ENCODE data around the gene PDPK1.
"Not testable (repeated sequence)": the region's sequence is repeated elsewhere in the genome, so short reads cannot be mapped to it uniquely, and the experiment has no call there.

PDPK1 gene

DNA sequence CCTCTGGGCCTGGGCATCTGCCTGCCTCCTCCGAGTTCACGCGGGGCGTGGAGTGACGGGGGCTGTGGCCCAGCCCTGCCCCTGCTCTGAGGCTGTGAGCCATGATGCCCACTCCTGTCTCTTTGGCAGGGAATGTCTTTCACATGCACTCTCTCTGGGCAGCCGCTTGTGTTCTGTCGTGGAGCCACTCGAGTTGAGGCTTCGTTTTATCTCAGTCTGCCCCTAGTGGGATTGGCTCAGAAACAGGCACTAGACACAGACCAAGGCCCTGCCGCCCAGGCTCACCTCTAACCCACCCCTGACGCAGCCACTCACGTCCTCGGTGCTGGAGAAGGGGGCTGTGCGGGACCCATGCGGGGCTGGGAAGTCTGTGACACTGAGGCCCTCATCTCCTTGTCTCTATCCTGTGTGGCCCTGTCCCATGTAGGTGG lies 77.0 kb downstream of the PDPK1 start:
- H3K4me1 ChIP-seq (ENCODE audit: insufficient read depth, low read length, severe bottlenecking), result no peaks in the 10 kb centered on the region
- H4K20me1 ChIP-seq (ENCODE audit: insufficient read depth, low read length), result no peaks in the 10 kb centered on the region
- no peak overlapping the region for H3K4me3 ChIP-seq (ENCODE audit: low read depth, low read length, poor library complexity, severe bottlenecking)
- no peak overlapping the region for H3K4me2 ChIP-seq (ENCODE audit: low read length)
- peaks cover 9% of the 10 kb centered on the region; the same call in 1 of the 2 replicates for H3K36me3 ChIP-seq (ENCODE audit: insufficient read depth, low read length)
- no peaks in the 10 kb centered on the region for H3K9me3 ChIP-seq (ENCODE audit: low read length)
- no peak overlapping the region for H3K9ac ChIP-seq (ENCODE audit: low read length)
- no peaks in the 10 kb centered on the region for H3K27me3 ChIP-seq (ENCODE audit: insufficient read depth, low read length)
- no peaks in the 10 kb centered on the region for H3K9me2 ChIP-seq (ENCODE audit: low read depth, low read length)
- no peaks in the 10 kb centered on the region for H3F3A ChIP-seq (ENCODE audit: insufficient read depth, low read length)
- no peak for TF ChIP-seq EZH2 (IDR thresholded peaks at IDR 0.05; ENCODE audit: borderline replicate concordance, low read length)
- TF ChIP-seq, protein P1, sequence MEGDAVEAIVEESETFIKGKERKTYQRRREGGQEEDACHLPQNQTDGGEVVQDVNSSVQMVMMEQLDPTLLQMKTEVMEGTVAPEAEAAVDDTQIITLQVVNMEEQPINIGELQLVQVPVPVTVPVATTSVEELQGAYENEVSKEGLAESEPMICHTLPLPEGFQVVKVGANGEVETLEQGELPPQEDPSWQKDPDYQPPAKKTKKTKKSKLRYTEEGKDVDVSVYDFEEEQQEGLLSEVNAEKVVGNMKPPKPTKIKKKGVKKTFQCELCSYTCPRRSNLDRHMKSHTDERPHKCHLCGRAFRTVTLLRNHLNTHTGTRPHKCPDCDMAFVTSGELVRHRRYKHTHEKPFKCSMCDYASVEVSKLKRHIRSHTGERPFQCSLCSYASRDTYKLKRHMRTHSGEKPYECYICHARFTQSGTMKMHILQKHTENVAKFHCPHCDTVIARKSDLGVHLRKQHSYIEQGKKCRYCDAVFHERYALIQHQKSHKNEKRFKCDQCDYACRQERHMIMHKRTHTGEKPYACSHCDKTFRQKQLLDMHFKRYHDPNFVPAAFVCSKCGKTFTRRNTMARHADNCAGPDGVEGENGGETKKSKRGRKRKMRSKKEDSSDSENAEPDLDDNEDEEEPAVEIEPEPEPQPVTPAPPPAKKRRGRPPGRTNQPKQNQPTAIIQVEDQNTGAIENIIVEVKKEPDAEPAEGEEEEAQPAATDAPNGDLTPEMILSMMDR (IDR thresholded peaks at IDR 0.05; ENCODE audit: low read length), result no peak
- no peak overlapping the region for H3K27ac ChIP-seq (ENCODE audit: low read depth, low read length, poor library complexity, severe bottlenecking)
- no peak overlapping the region for H2AFZ ChIP-seq (ENCODE audit: low read length)
- H3K79me2 ChIP-seq (ENCODE audit: insufficient read depth, low read length), result no peaks in the 10 kb centered on the region

DNA sequence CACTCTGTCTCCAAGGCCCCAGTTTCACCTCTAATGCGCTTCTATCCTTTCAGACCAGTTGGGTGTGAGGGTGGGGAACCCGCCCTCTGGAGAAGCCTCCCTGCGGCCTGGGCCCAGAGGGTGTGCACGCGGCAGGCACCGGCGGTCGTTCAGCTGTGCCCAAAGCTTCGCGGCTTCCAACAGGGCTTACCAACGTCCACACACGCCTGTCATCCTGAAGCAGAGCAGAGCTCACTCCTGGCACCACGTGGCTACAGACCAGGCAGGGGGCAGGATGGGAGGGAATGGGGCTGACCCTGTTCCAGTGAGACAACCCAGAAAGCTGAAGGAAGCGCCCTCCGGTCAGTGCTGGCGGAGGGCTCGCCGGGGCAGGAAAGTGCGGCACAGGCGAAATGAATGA lies 81.1 kb downstream of the PDPK1 start:
- not testable (repeated sequence) for H2AFZ ChIP-seq (ENCODE audit: low read length); H3K9me2 ChIP-seq (ENCODE audit: low read depth, low read length); H3K4me2 ChIP-seq (ENCODE audit: low read length)

DNA sequence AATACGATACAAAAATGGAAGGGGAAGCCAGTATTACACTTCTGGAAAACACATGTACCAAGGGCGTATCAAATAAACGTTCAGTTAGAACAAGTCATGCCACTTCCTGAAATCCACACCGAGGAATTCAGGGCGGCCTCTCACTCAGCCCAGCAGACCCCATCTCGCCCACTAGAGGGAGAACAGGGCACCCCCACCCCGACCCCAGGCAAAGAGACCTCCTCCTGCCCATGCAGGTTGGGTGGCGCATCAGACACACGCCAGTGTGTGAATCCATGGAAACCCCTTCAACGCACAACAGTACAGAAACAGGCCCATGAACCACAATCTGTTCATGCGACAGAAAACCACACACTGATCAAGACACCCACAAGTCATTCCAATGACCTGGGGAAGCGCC lies 81.8 kb downstream of the PDPK1 start:
- not testable (repeated sequence) for H2AFZ ChIP-seq (ENCODE audit: low read length); H3K4me1 ChIP-seq (ENCODE audit: insufficient read depth, low read length, severe bottlenecking); H3K36me3 ChIP-seq (ENCODE audit: insufficient read depth, low read length); H3K27ac ChIP-seq (ENCODE audit: low read depth, low read length, poor library complexity, severe bottlenecking); H3K4me2 ChIP-seq (ENCODE audit: low read length); H3K4me3 ChIP-seq (ENCODE audit: low read depth, low read length, poor library complexity, severe bottlenecking); H3K27me3 ChIP-seq (ENCODE audit: insufficient read depth, low read length); H3K79me2 ChIP-seq (ENCODE audit: insufficient read depth, low read length); H3K9me2 ChIP-seq (ENCODE audit: low read depth, low read length); H3K9me3 ChIP-seq (ENCODE audit: low read length); H4K20me1 ChIP-seq (ENCODE audit: insufficient read depth, low read length); H3K9ac ChIP-seq (ENCODE audit: low read length); H3F3A ChIP-seq (ENCODE audit: insufficient read depth, low read length)

More for the DNA sequence above, 81.1 kb downstream of the PDPK1 start:
- H3K27me3 ChIP-seq (ENCODE audit: insufficient read depth, low read length); H3K4me1 ChIP-seq (ENCODE audit: insufficient read depth, low read length, severe bottlenecking); H3K36me3 ChIP-seq (ENCODE audit: insufficient read depth, low read length); H4K20me1 ChIP-seq (ENCODE audit: insufficient read depth, low read length); H3K9me3 ChIP-seq (ENCODE audit: low read length); H3K79me2 ChIP-seq (ENCODE audit: insufficient read depth, low read length); H3K9ac ChIP-seq (ENCODE audit: low read length); H3K27ac ChIP-seq (ENCODE audit: low read depth, low read length, poor library complexity, severe bottlenecking); H3F3A ChIP-seq (ENCODE audit: insufficient read depth, low read length); H3K4me3 ChIP-seq (ENCODE audit: low read depth, low read length, poor library complexity, severe bottlenecking): not testable (repeated sequence)

DNA sequence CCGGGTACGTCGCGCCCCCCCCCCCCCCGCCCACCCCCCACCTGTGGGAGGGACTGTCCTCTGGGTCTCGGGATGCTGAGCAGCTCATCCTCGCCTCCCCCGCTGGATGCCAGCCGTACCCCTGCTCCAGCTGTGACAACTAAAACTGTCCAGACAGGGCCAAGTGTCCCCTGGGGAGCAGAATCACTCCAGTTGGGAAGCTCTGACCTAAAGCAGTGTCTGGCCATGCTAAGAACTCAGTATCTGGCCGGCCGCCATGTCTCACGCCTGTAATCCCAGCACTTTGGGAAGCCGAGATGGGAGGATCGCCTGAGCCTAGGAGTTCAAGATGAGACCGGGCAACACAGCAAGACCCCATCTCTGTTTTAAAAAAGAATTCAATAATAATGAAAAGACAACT lies 83.0 kb downstream of the PDPK1 start:
- not testable (repeated sequence) for H2AFZ ChIP-seq (ENCODE audit: low read length); H3F3A ChIP-seq (ENCODE audit: insufficient read depth, low read length); H3K27ac ChIP-seq (ENCODE audit: low read depth, low read length, poor library complexity, severe bottlenecking)

DNA sequence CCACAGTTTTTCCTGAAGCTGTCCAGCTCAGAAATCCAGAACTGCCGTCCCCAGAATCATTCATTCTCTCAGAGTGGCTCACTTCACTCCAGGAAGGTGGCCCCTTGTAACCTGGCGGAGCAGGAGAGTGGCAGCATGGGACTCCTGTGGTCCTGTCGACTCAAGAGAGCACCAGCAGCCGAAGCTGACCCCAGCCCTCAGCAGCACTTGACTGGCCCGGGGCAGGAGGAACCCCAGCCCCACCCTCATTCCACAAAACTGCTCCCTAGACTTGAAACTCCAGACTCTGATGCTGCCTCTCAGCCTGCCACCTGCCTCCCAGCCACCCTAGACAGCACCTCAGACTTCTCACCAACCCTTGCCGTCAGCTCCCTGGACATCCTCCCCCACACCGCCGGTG lies 83.6 kb downstream of the PDPK1 start:
- H2AFZ ChIP-seq (ENCODE audit: low read length); H3K27ac ChIP-seq (ENCODE audit: low read depth, low read length, poor library complexity, severe bottlenecking); H3K4me2 ChIP-seq (ENCODE audit: low read length); H3K4me1 ChIP-seq (ENCODE audit: insufficient read depth, low read length, severe bottlenecking); H3K9me2 ChIP-seq (ENCODE audit: low read depth, low read length); H3K27me3 ChIP-seq (ENCODE audit: insufficient read depth, low read length); H4K20me1 ChIP-seq (ENCODE audit: insufficient read depth, low read length); H3K4me3 ChIP-seq (ENCODE audit: low read depth, low read length, poor library complexity, severe bottlenecking); H3K9ac ChIP-seq (ENCODE audit: low read length); H3K36me3 ChIP-seq (ENCODE audit: insufficient read depth, low read length); H3K9me3 ChIP-seq (ENCODE audit: low read length); H3K79me2 ChIP-seq (ENCODE audit: insufficient read depth, low read length); H3F3A ChIP-seq (ENCODE audit: insufficient read depth, low read length): not testable (repeated sequence)

More for the DNA sequence above, 83.0 kb downstream of the PDPK1 start:
- not testable (repeated sequence) for H3K79me2 ChIP-seq (ENCODE audit: insufficient read depth, low read length); H3K4me1 ChIP-seq (ENCODE audit: insufficient read depth, low read length, severe bottlenecking); H3K9ac ChIP-seq (ENCODE audit: low read length); H3K4me3 ChIP-seq (ENCODE audit: low read depth, low read length, poor library complexity, severe bottlenecking); H3K27me3 ChIP-seq (ENCODE audit: insufficient read depth, low read length); H4K20me1 ChIP-seq (ENCODE audit: insufficient read depth, low read length); H3K36me3 ChIP-seq (ENCODE audit: insufficient read depth, low read length); H3K4me2 ChIP-seq (ENCODE audit: low read length); H3K9me3 ChIP-seq (ENCODE audit: low read length); H3K9me2 ChIP-seq (ENCODE audit: low read depth, low read length)

DNA sequence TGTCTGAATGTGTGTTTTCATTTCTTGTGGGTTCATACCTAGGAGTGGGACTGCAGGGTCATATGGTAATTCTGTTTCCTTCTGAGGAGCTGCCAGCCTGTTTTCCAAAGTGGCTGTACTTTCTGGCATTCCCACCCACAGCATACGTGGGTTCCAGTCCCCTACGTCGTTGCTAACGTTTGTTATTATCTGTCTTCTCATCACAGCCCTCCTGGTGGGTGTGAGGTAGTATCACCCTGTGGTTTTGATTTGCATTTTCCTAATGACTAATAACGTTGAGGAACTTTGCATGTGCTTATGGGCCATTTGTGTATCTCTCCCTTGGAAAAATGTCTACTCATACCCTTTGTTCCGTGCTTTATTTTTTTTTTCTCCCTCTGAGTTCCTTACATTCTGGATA lies 89.3 kb downstream of the PDPK1 start:
- H4K20me1 ChIP-seq (ENCODE audit: insufficient read depth, low read length); H3K79me2 ChIP-seq (ENCODE audit: insufficient read depth, low read length): not testable (repeated sequence)

DNA sequence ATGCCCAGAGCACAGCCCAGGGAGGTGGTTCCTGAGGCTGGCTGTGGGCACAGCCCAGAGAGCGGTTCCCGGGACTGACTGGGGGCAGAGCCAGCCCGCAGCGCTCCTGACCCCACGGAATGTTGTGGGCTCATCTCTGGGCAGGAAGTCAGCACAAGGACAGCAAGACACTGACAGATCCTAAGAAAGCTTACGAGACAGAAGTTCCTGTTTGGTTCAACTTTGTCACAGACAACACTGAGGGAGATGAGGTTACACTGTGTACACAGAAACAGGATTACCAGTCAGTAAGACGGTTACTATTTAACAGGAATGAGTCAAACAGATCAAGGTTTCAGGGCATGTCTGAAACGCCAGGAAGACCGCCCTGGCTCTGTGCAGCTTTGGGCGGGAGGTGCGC lies 93.4 kb downstream of the PDPK1 start:
- not testable (repeated sequence) for H3K9me3 ChIP-seq (ENCODE audit: low read length); H3K9me2 ChIP-seq (ENCODE audit: low read depth, low read length); H3K4me3 ChIP-seq (ENCODE audit: low read depth, low read length, poor library complexity, severe bottlenecking)

More for the DNA sequence above, 89.3 kb downstream of the PDPK1 start:
- not testable (repeated sequence) for H3K9ac ChIP-seq (ENCODE audit: low read length); H3K4me3 ChIP-seq (ENCODE audit: low read depth, low read length, poor library complexity, severe bottlenecking); H3F3A ChIP-seq (ENCODE audit: insufficient read depth, low read length); H3K9me2 ChIP-seq (ENCODE audit: low read depth, low read length); H3K27ac ChIP-seq (ENCODE audit: low read depth, low read length, poor library complexity, severe bottlenecking); H3K9me3 ChIP-seq (ENCODE audit: low read length); H3K36me3 ChIP-seq (ENCODE audit: insufficient read depth, low read length); H2AFZ ChIP-seq (ENCODE audit: low read length); H3K27me3 ChIP-seq (ENCODE audit: insufficient read depth, low read length); H3K4me1 ChIP-seq (ENCODE audit: insufficient read depth, low read length, severe bottlenecking); H3K4me2 ChIP-seq (ENCODE audit: low read length)

More for the DNA sequence above, 93.4 kb downstream of the PDPK1 start:
- not testable (repeated sequence) for H2AFZ ChIP-seq (ENCODE audit: low read length); H3F3A ChIP-seq (ENCODE audit: insufficient read depth, low read length); H3K36me3 ChIP-seq (ENCODE audit: insufficient read depth, low read length); H3K27ac ChIP-seq (ENCODE audit: low read depth, low read length, poor library complexity, severe bottlenecking); H3K9ac ChIP-seq (ENCODE audit: low read length); H4K20me1 ChIP-seq (ENCODE audit: insufficient read depth, low read length); H3K4me1 ChIP-seq (ENCODE audit: insufficient read depth, low read length, severe bottlenecking); H3K4me2 ChIP-seq (ENCODE audit: low read length); H3K79me2 ChIP-seq (ENCODE audit: insufficient read depth, low read length); H3K27me3 ChIP-seq (ENCODE audit: insufficient read depth, low read length)

Measured in OCI-LY1 (cell line).